Fibroblast of lung (primary cell): Measurements from ENCODE around the gene FBXO33. TPM values are rescaled to one million over a fixed set of nuclear protein-coding genes. Genes with fewer than 3 reads are reported as not detected.

ENCODE experiments used
- DNase-seq, 2 donors: peaks; one replicate each; pipeline versions ENCODE4 v3.0.0 to v3.0.0-alpha.2; 2010; ENCODE audit warnings: low read depth in 2 of 2
- H2AFZ ChIP-seq: 2 replicates; pipeline ENCODE4 v1.5.1; 2012; ENCODE audit warnings: low read length, control low read depth, inconsistent platforms
- H3K27ac ChIP-seq: 2 replicates; pipeline ENCODE4 v1.5.1; 2011; ENCODE audit warnings: low read length, control low read depth; ENCODE audit not compliant: insufficient read depth
- H3K27me3 ChIP-seq: 2 replicates; pipeline ENCODE4 v1.5.1; 2011; ENCODE audit warnings: mild to moderate bottlenecking, low read length; ENCODE audit not compliant: control insufficient read depth, insufficient read depth
- H3K36me3 ChIP-seq: 2 replicates; pipeline ENCODE4 v1.5.1; 2011; ENCODE audit warnings: low read length; ENCODE audit not compliant: control insufficient read depth, insufficient read depth
- H3K4me1 ChIP-seq: 2 replicates; pipeline ENCODE4 v1.5.1; 2011; ENCODE audit warnings: low read length; ENCODE audit not compliant: control insufficient read depth, insufficient read depth; ENCODE audit errors: extremely low read depth
- H3K4me2 ChIP-seq: 2 replicates; pipeline ENCODE4 v1.5.1; 2011; ENCODE audit warnings: low read length, control low read depth; ENCODE audit not compliant: insufficient read depth; ENCODE audit errors: extremely low read depth
- H3K4me3 ChIP-seq, 4 experiments: fragments of 200-600 bp in 1 of 4; sonication (generic) in 1 of 4; replicated peaks in 1 of 4; 2 replicates each; pipeline ENCODE4 v1.5.1; 2011 to 2016; ENCODE audit warnings: low read length in 4 of 4, low read depth in 3 of 4, mild to moderate bottlenecking in 3 of 4, control low read depth in 2 of 4, inconsistent platforms in 1 of 4, mixed read lengths in 1 of 4; ENCODE audit not compliant: insufficient read depth in 1 of 4; ENCODE audit errors: control extremely low read depth in 1 of 4
- H3K79me2 ChIP-seq: 2 replicates; pipeline ENCODE4 v1.5.1; 2012; ENCODE audit warnings: mild to moderate bottlenecking, low read length, inconsistent platforms; ENCODE audit not compliant: control insufficient read depth, insufficient read depth
- H3K9ac ChIP-seq: 2 replicates; pipeline ENCODE4 v1.5.1; 2011; ENCODE audit warnings: mild to moderate bottlenecking, low read length, control low read depth; ENCODE audit not compliant: insufficient read depth
- H3K9me3 ChIP-seq: 2 replicates; pipeline ENCODE4 v1.5.1; 2012; ENCODE audit warnings: low read depth, low read length; ENCODE audit not compliant: control insufficient read depth, insufficient read depth
- H4K20me1 ChIP-seq: 2 replicates; pipeline ENCODE4 v1.5.1; 2011; ENCODE audit warnings: low read length; ENCODE audit not compliant: control insufficient read depth, insufficient read depth; ENCODE audit errors: extremely low read depth
- EZH2 ChIP-seq: IDR thresholded peaks from 2 replicates; pipeline ENCODE4 v1.5.1; 2012; ENCODE audit warnings: low read length, control low read depth, mild to moderate bottlenecking; ENCODE audit errors: missing control alignments
- polyA plus RNA-seq, 2 donors: library from polyadenylated mRNA; depleted of rRNA in 1 of 2; stranded (reverse) in 1 of 2; unstranded in 1 of 2; fragments of >200 nt; gene quantifications; 2 replicates each; pipeline ENCODE4 v1.2.1, GENCODE V29; 2011 to 2012; ENCODE audit warnings: missing spikeins in 1 of 2
- total RNA-seq: library from RNA; depleted of rRNA; stranded (reverse); fragments of >200 nt; gene quantifications from 2 replicates; pipeline ENCODE4 v1.2.1, GENCODE V29; 2014
- TF ChIP-seq, protein P1 (sequence below), 2 donors: IDR thresholded peaks in 1 of 2; conservative IDR thresholded peaks in 1 of 2; 1 replicate in 1 of 2; 2 replicates in 1 of 2; pipeline ENCODE4 v1.5.1; 2011 to 2012; ENCODE audit warnings: low read length in 2 of 2, control low read depth in 1 of 2, inconsistent platforms in 1 of 2, low read depth in 1 of 2, mild to moderate bottlenecking in 1 of 2

The FBXO33 gene
- total and polyA plus RNA-seq, 2 donors (not counting 1 experiment from before 2014, with no cell fraction given): 12.6 to 16.3 TPM

DNA sequence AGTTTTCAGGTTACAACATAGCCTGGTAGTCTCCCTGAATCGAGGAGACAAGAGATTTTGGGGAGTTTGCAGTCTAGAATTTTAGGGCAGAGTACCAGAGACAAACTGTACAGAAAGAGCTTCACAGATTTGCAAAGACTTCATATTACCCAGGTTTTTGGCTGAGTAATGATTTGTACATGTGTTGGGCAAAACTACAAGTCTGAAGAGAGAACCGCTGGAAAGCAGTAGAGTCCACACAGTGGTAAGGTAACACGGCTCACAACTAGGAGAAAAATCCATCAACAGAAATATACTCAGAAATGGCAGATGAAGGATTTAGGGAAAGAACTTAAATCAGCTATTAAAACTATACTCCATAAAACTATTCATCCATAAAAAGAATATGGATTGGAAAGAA lies 25.7 kb downstream of the FBXO33 start:
- no peak for DNase-seq
- H3K9me3 ChIP-seq: no peaks in the 10 kb centered on the region
- no peaks in the 10 kb centered on the region for H3K4me1 ChIP-seq
- H3K4me3 ChIP-seq: no peak overlapping the region
- no peaks in the 10 kb centered on the region for H3K36me3 ChIP-seq
- no peaks in the 10 kb centered on the region for H3K27me3 ChIP-seq
- TF ChIP-seq, protein P1, sequence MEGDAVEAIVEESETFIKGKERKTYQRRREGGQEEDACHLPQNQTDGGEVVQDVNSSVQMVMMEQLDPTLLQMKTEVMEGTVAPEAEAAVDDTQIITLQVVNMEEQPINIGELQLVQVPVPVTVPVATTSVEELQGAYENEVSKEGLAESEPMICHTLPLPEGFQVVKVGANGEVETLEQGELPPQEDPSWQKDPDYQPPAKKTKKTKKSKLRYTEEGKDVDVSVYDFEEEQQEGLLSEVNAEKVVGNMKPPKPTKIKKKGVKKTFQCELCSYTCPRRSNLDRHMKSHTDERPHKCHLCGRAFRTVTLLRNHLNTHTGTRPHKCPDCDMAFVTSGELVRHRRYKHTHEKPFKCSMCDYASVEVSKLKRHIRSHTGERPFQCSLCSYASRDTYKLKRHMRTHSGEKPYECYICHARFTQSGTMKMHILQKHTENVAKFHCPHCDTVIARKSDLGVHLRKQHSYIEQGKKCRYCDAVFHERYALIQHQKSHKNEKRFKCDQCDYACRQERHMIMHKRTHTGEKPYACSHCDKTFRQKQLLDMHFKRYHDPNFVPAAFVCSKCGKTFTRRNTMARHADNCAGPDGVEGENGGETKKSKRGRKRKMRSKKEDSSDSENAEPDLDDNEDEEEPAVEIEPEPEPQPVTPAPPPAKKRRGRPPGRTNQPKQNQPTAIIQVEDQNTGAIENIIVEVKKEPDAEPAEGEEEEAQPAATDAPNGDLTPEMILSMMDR (conservative IDR thresholded peaks at IDR 0.05 in 1 of 2, IDR thresholded peaks at IDR 0.05 in 1 of 2; ENCODE audit: low read depth in 1 of 2, low read length in 2 of 2): no peak
- no peak for TF ChIP-seq EZH2
- H3K9ac ChIP-seq: no peak overlapping the region
- no peaks in the 10 kb centered on the region for H4K20me1 ChIP-seq
- H3K27ac ChIP-seq: no peak overlapping the region
- no peaks in the 10 kb centered on the region for H3K79me2 ChIP-seq
- H2AFZ ChIP-seq: no peak overlapping the region
- H3K4me2 ChIP-seq: no peak overlapping the region

DNA sequence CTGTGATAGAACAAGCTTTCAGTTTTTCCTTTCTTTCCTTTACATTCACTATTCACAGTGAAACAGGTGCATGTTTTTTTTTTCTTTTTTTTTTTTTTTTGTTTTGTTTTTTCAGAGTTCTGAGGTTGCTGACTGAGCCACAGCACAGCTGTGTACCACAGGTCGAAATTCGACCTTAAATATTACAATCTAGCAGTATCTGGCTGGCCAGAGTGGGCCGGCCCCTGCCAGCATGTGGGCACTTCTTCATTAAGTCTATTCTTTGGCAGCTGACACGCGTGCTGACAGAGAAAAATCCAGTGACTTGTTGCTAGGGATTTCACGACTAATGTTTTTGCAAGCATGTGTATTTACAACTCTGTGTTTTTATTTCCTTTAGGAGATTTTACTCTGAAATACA lies 33.9 kb downstream of the FBXO33 start:
- TF ChIP-seq, protein P1 (conservative IDR thresholded peaks at IDR 0.05 in 1 of 2, IDR thresholded peaks at IDR 0.05 in 1 of 2; ENCODE audit: low read depth in 1 of 2, low read length in 2 of 2): no peak
- TF ChIP-seq EZH2: no peak
- no peaks in the 10 kb centered on the region for H3K79me2 ChIP-seq
- H3K9me3 ChIP-seq: no peaks in the 10 kb centered on the region
- H3K4me3 ChIP-seq: no peak overlapping the region
- H3K4me1 ChIP-seq: peaks cover 2% of the 10 kb centered on the region
- DNase-seq: no peak
- no peaks in the 10 kb centered on the region for H3K27me3 ChIP-seq
- no peak overlapping the region for H3K4me2 ChIP-seq
- H3K9ac ChIP-seq: no peak overlapping the region
- no peak overlapping the region for H2AFZ ChIP-seq
- peaks cover 4% of the 10 kb centered on the region for H3K36me3 ChIP-seq
- no peaks in the 10 kb centered on the region for H4K20me1 ChIP-seq
- no peak overlapping the region for H3K27ac ChIP-seq

DNA sequence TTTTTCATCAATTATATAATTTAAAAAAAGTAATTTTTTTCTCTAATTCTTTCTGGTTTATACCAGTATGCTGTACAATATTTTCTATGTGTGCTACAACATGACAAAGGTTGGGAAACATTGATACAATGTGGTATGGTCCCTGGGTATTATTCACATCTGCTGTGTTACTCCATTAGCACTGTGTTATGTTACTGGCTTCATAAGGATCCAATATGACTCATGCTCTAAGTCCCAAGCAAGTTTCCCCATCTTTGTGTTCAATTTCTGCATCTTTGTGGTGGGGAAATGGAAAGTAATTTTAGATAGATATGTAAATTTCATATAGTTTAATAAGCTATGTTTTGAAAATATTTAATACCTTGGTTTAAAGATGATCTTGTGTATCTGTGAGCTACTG lies 35.8 kb downstream of the FBXO33 start:
- no peaks in the 10 kb centered on the region for H4K20me1 ChIP-seq
- H3K9me3 ChIP-seq: no peaks in the 10 kb centered on the region
- H3K4me2 ChIP-seq: no peak overlapping the region
- H3K27me3 ChIP-seq: no peaks in the 10 kb centered on the region
- H3K79me2 ChIP-seq: no peaks in the 10 kb centered on the region
- no peak overlapping the region for H2AFZ ChIP-seq
- TF ChIP-seq EZH2: no peak
- TF ChIP-seq, protein P1 (conservative IDR thresholded peaks at IDR 0.05 in 1 of 2, IDR thresholded peaks at IDR 0.05 in 1 of 2; ENCODE audit: low read depth in 1 of 2, low read length in 2 of 2): no peak
- peaks cover 2% of the 10 kb centered on the region for H3K4me1 ChIP-seq
- H3K4me3 ChIP-seq: no peak overlapping the region
- H3K36me3 ChIP-seq: peaks cover 4% of the 10 kb centered on the region
- peak; percentile 20 to 39 for DNase-seq
- H3K27ac ChIP-seq: no peak overlapping the region
- no peak overlapping the region for H3K9ac ChIP-seq
